GM21381 (cell line): Measurements from ENCODE around the gene NKD1.

ENCODE experiments used
- ATAC-seq: cut with Tn5 transposase; IDR thresholded peaks from one replicate; pipeline ENCODE4 v1.9.1; 2021; ENCODE audit warnings: mild to moderate bottlenecking, moderate library complexity; ENCODE audit not compliant: unreplicated experiment

The NKD1 gene

GRCh38 chr16:50555952-50556673 lies 7.9 kb downstream of the NKD1 start:
- no peak for ATAC-seq

- ATAC-seq, result no peak
These were observed 8.8 kb downstream of the NKD1 start for GRCh38 chr16:50557046-50557445.

GRCh38 chr16:50558913-50559312 lies 10.7 kb downstream of the NKD1 start:
- no peak for ATAC-seq

- ATAC-seq, result no peak
These were observed 11.1 kb downstream of the NKD1 start for GRCh38 chr16:50559342-50559741.

GRCh38 chr16:50559804-50560514 lies 11.8 kb downstream of the NKD1 start:
- ATAC-seq, result no peak

- ATAC-seq, result no peak
These were observed 13.0 kb downstream of the NKD1 start for GRCh38 chr16:50560903-50561863.

GRCh38 chr16:50562657-50563056 lies 14.5 kb downstream of the NKD1 start:
- ATAC-seq, result no peak

GRCh38 chr16:50563989-50564388 lies 15.8 kb downstream of the NKD1 start:
- ATAC-seq, result no peak

GRCh38 chr16:50565428-50565827 lies 17.2 kb downstream of the NKD1 start:
- no peak for ATAC-seq

- no peak for ATAC-seq
These were observed 18.1 kb downstream of the NKD1 start for GRCh38 chr16:50566014-50566962.

GRCh38 chr16:50567651-50568050 lies 19.5 kb downstream of the NKD1 start:
- ATAC-seq, result no peak

- ATAC-seq, result no peak
These were observed 20.1 kb downstream of the NKD1 start for GRCh38 chr16:50568187-50568815.

- ATAC-seq, result no peak
These were observed 22.2 kb downstream of the NKD1 start for GRCh38 chr16:50570354-50570753.

GRCh38 chr16:50570808-50571598 lies 22.8 kb downstream of the NKD1 start:
- ATAC-seq, result no peak

GRCh38 chr16:50571786-50572185 lies 23.6 kb downstream of the NKD1 start:
- ATAC-seq, result no peak

- ATAC-seq, result no peak
These were observed 24.5 kb downstream of the NKD1 start for GRCh38 chr16:50572700-50573099.

- ATAC-seq, result no peak
These were observed 25.1 kb downstream of the NKD1 start for GRCh38 chr16:50573279-50573678.

GRCh38 chr16:50573947-50574744 lies 25.9 kb downstream of the NKD1 start:
- ATAC-seq, result no peak
